Smooth muscle cell (in vitro differentiated cells): ENCODE measurements around the gene TLN1. TPM values are rescaled to one million over a fixed set of nuclear protein-coding genes. Genes with fewer than 3 reads are reported as not detected.
A peak's percentile ranks its signal among the peaks of the same experiment; 100 is the strongest.

Source experiments
- DNase-seq: peaks from one replicate; lab custom pipeline; 2025; ENCODE audit not compliant: unreplicated experiment; lab: John Stamatoyannopoulos, UW
- H2AFZ ChIP-seq: fragments of 200-600 bp; sonication (generic); 2 replicates; pipeline ENCODE4 v1.6.0; 2016; ENCODE audit warnings: antibody characterized with exemption, low read depth, mild to moderate bottlenecking
- H3F3A ChIP-seq: fragments of 200-600 bp; sonication (generic); 2 replicates; pipeline ENCODE4 v1.6.0; 2017; ENCODE audit warnings: antibody characterized with exemption, low read depth
- H3K27ac ChIP-seq: fragments of 200-600 bp; sonication (generic); 2 replicates; pipeline ENCODE4 v1.5.1; 2016; ENCODE audit warnings: low read depth, mild to moderate bottlenecking
- H3K27me3 ChIP-seq: fragments of 200-600 bp; sonication (generic); 2 replicates; pipeline ENCODE4 v1.6.1; 2016; ENCODE audit warnings: low read depth, mild to moderate bottlenecking
- H3K36me3 ChIP-seq: fragments of 200-600 bp; sonication (generic); 2 replicates; pipeline ENCODE4 v1.5.1; 2016; ENCODE audit warnings: low read depth
- H3K4me1 ChIP-seq: fragments of 200-600 bp; sonication (generic); 2 replicates; pipeline ENCODE4 v1.5.1; 2016; ENCODE audit warnings: low read depth
- H3K4me2 ChIP-seq: fragments of 200-600 bp; sonication (generic); 2 replicates; pipeline ENCODE4 v1.6.0; 2016; ENCODE audit warnings: mild to moderate bottlenecking
- H3K4me3 ChIP-seq: fragments of 200-600 bp; sonication (generic); 2 replicates; pipeline ENCODE4 v1.5.1; 2016; ENCODE audit warnings: mild to moderate bottlenecking
- H3K79me2 ChIP-seq: fragments of 200-600 bp; sonication (generic); 2 replicates; pipeline ENCODE4 v1.6.0; 2016; ENCODE audit warnings: low read depth, mild to moderate bottlenecking
- H3K9ac ChIP-seq: fragments of 200-600 bp; sonication (generic); 2 replicates; pipeline ENCODE4 v1.6.0; 2016; ENCODE audit warnings: low read depth
- H3K9me3 ChIP-seq: fragments of 200-600 bp; sonication (generic); replicated peaks from 2 replicates; pipeline ENCODE4 v1.5.1; 2016; ENCODE audit warnings: low read depth
- H4K20me1 ChIP-seq: fragments of 200-600 bp; sonication (generic); 2 replicates; pipeline ENCODE4 v1.6.0; 2016; ENCODE audit warnings: low read depth
- WGBS: methylation state at CpG from one replicate; pipeline ENCODE4 v1.1.7; 2016; ENCODE audit warnings: low lambda C conversion rate; 5-methylcytosine and 5-hydroxymethylcytosine counted together
- polyA plus RNA-seq: library from polyadenylated mRNA; unstranded; fragments of >200 nt; fragmentation: Nextera tagmentation; extraction: Ambion mirVana; gene quantifications from 2 replicates; pipeline ENCODE4 v1.2.1, GENCODE V29; 2016
- total RNA-seq: library from RNA; depleted of rRNA; stranded (reverse); fragments of >200 nt; gene quantifications from 2 replicates; pipeline ENCODE4 v1.2.3, GENCODE V29; 2014
- TF ChIP-seq, protein P1 (sequence below): fragments of 200-600 bp; sonication (generic); IDR thresholded peaks from 2 replicates; pipeline ENCODE4 v1.5.1; 2017; ENCODE audit warnings: borderline replicate concordance, mild to moderate bottlenecking, antibody characterized with exemption; ENCODE audit not compliant: insufficient read depth, poor library complexity, severe bottlenecking

Gene TLN1
- total and polyA plus RNA-seq, 2 experiments from 2014 or later, result 130 to 145 TPM

DNA sequence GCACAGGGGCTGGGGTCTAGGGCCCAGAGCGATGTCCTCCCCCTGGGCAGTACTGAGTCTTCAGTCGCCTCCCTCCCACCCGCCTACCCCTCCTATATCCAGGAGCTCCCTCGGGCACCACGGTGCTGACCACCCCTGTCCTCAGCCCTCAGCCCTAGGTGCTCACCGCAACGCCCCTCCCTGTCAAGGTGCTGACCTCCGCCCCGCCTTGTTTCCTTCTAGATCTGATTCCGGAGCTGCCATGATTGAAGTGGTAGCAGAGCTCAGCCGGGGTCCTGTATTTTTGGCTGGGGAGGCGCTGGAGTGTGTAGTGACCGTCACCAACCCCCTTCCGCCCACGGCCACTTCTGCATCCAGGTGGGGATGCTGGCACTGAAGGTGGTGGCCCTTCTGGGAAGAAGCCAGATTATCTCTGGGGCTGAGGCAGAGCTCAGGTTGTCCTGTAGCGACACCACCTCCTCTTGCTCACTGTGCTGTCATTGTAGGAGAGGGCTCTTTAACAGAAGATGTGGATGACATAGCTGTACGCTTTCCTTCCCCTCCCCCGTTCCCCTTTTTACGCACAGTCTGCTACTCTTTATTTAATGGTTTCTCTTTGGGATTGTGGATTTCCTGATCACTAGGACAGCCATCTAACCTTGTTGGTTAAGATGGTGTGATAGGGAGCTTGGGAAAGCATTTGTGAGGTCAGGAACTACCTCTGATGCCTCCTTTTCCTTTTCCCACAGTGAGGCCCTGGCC, 17.7 kb upstream of the TLN1 start:
- peak overlapping the region; percentile 44 for H3K27ac ChIP-seq
- whole genome bisulfite sequencing, result 14% methylated on average over 17 of the region's 19 CpGs
- H3F3A ChIP-seq, result no peaks in the 10 kb centered on the region
- H3K79me2 ChIP-seq, result peaks cover 56% of the 10 kb centered on the region
- peak overlapping the region; percentile 94 for H3K4me3 ChIP-seq
- H3K36me3 ChIP-seq, result peaks cover 4% of the 10 kb centered on the region
- H3K9me3 ChIP-seq, result no peaks in the 10 kb centered on the region
- DNase-seq, result no peak
- TF ChIP-seq, protein P1, sequence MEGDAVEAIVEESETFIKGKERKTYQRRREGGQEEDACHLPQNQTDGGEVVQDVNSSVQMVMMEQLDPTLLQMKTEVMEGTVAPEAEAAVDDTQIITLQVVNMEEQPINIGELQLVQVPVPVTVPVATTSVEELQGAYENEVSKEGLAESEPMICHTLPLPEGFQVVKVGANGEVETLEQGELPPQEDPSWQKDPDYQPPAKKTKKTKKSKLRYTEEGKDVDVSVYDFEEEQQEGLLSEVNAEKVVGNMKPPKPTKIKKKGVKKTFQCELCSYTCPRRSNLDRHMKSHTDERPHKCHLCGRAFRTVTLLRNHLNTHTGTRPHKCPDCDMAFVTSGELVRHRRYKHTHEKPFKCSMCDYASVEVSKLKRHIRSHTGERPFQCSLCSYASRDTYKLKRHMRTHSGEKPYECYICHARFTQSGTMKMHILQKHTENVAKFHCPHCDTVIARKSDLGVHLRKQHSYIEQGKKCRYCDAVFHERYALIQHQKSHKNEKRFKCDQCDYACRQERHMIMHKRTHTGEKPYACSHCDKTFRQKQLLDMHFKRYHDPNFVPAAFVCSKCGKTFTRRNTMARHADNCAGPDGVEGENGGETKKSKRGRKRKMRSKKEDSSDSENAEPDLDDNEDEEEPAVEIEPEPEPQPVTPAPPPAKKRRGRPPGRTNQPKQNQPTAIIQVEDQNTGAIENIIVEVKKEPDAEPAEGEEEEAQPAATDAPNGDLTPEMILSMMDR, result no peak
- H3K4me2 ChIP-seq, result peak overlapping the region; percentile 98
- peaks cover 37% of the 10 kb centered on the region for H4K20me1 ChIP-seq
- H3K27me3 ChIP-seq, result no peaks in the 10 kb centered on the region
- H3K4me1 ChIP-seq, result peaks cover 24% of the 10 kb centered on the region
- H2AFZ ChIP-seq, result peak overlapping the region; percentile 84
- H3K9ac ChIP-seq, result peak overlapping the region; percentile 86

DNA sequence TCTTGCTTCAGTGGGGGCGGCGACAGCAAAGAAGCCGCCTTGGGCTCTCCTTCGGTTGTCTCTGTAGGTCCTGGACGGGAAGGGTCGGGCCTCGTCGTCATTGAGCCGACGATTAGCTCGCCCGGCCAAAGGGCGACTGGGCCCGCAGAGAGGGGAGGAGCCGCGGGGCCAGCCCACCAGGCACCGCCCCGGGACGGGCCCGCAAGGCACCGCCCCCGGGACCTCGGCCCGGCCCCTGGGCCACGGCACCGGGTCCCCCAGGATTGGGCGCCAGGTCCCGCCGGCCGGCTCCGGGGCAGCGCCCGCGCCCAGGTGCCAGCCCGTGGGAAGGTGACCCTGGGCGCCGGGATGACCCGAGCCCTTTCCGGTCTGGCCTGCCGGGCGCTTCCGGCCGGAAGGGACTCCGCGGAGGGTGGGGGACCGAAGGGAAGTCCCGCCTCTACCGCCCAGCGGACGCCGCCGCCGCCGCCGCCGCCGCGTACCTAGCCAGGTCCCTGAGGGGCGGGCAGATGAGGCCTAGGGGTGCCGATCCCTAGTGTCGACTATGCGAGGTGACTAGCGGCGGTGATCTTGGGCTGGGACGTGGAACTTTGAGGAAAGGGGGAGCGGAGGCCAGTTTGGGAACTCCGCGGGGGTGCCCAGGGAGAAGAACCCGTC, 17.0 kb upstream of the TLN1 start, which contains the start of the genes GBA2 and RGP1:
TSS of gene GBA2 (minus strand) at position 371 of the 657 bp plus-strand sequence. CDS start 524 bp downstream, outside the sequence.
TSS of gene RGP1 (plus strand) at position 430 of the 657 bp plus-strand sequence. CDS start 469 bp downstream, outside the sequence.
- H3K36me3 ChIP-seq, result peaks cover 4% of the 10 kb centered on the region
- H3K4me1 ChIP-seq, result peaks cover 24% of the 10 kb centered on the region
- peak within 1 kb of the TSS; percentile 86 for H3K9ac ChIP-seq
- H3K79me2 ChIP-seq, result peaks cover 63% of the 10 kb centered on the region
- TF ChIP-seq, protein P1, result no peak
- H3K4me3 ChIP-seq, result peak within 1 kb of the TSS; percentile 94
- no peaks in the 10 kb centered on the region for H3K9me3 ChIP-seq
- H3F3A ChIP-seq, result no peaks in the 10 kb centered on the region
- DNase-seq, result no peak
- peak within 1 kb of the TSS; percentile 44 for H3K27ac ChIP-seq
- peaks cover 44% of the 10 kb centered on the region for H4K20me1 ChIP-seq
- H3K27me3 ChIP-seq, result no peaks in the 10 kb centered on the region
- under 1% methylated on average over 65 of the region's 69 CpGs for WGBS
- peak within 1 kb of the TSS; percentile 98 for H3K4me2 ChIP-seq
- H2AFZ ChIP-seq, result peak within 1 kb of the TSS; percentile 84

DNA sequence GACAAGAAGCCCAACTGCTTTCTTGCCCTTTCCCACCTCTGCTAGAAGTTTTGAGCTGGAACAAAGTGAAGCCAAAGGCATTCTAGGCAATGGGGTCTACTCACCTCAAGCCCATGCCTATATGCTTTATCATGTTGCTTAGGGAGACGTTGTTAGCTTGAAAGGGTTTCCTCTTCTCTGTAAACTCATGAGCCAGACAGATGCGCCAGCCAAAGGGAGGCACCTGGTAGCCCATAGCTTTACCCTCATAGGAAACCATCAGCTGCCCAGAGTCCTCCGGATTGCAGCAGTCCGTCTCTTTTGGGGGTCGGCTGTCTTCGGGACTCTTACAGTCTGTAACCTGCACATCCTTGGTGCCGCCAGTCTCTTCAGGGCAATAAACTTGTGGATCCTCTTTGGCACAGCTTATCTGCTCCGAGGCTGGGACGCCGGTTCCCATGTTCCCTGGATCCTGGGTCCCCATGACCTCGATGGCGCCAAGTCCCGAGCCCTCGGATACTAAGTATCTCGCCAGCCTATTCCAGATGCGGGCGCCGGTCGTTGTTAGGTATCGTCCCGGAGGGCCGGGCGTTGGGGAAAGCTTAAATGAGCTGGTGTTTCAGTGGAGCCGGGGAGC, 16.4 kb upstream of the TLN1 start:
- peaks cover 69% of the 10 kb centered on the region for H3K79me2 ChIP-seq
- TF ChIP-seq, protein P1, result no peak
- peak overlapping the region; percentile 84 for H2AFZ ChIP-seq
- H3K4me1 ChIP-seq, result peaks cover 24% of the 10 kb centered on the region
- peaks cover 4% of the 10 kb centered on the region for H3K36me3 ChIP-seq
- peak overlapping the region; percentile 44 for H3K27ac ChIP-seq
- H3F3A ChIP-seq, result no peaks in the 10 kb centered on the region
- peak overlapping the region; percentile 94 for H3K4me3 ChIP-seq
- DNase-seq, result no peak
- WGBS, result 2% methylated on average over 24 of the region's 24 CpGs
- H3K9me3 ChIP-seq, result no peaks in the 10 kb centered on the region
- peak overlapping the region; percentile 86 for H3K9ac ChIP-seq
- peaks cover 49% of the 10 kb centered on the region for H4K20me1 ChIP-seq
- H3K4me2 ChIP-seq, result peak overlapping the region; percentile 98
- no peaks in the 10 kb centered on the region for H3K27me3 ChIP-seq
